ENCODE measurements around the gene TIFAB. TPM values are rescaled to one million over a fixed set of nuclear protein-coding genes. Genes with fewer than 3 reads are reported as not detected.

The TIFAB gene
- total and polyA plus RNA-seq, 8 donors, result 0.08 TPM; not detected in 7

DNA sequence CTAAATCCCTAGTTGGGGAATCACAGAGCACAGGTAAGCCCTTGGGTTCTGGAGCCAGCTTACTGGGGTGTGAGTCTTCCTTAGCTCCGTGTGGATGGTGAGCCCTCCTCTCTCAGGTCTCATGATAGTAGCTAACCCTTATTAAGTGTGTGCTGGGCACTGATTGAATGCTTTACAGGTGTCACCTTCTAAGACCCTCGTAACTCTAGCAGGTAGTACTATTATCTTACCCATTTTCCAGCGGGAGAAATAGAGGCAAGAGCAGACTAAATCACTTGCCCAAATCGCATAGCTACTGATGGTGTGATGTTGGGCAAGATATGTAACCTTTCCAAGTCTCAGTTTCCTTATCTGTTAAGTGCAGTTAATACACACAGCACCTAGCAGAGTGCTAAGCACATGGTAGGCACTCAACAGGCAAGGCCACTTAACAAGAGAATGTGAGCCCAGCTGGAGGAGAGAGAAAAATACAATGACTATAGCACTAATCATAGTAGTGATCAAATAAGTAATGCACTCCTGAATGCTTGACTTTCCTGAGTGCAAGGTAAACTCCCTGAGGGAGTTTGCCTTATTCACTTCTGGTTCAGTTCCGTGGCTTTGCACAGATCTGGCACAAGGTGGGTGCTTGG lies 4.7 kb downstream of the TIFAB start, which contains the start of gene DCANP1:
Gene DCANP1 (minus strand): TSS at position 51 of the 632 bp plus-strand sequence. CDS start 240 bp downstream, outside the sequence.
- H3K4me1 ChIP-seq, result peaks cover 0 to 13% (median 8%) of the 10 kb centered on the region in 4 donors
- DNase-seq, result no peak
- intact Hi-C loops (cut with DNase I; ENCODE audit: low total_unique reads), result no loop called here
- no peak within 1 kb of the TSS for H3K27ac ChIP-seq
- peaks cover 0 to 15% (median 0%) of the 10 kb centered on the region in 3 donors for H3K27me3 ChIP-seq
- no peak within 1 kb of the TSS for H3K4me3 ChIP-seq
- TF ChIP-seq EP300 (IDR thresholded peaks at IDR 0.05) (no peak), POLR2A (IDR thresholded peaks at IDR 0.05) (no peak), POLR2AphosphoS5 (IDR thresholded peaks at IDR 0.05) (no peak)
- TF ChIP-seq, protein P1, sequence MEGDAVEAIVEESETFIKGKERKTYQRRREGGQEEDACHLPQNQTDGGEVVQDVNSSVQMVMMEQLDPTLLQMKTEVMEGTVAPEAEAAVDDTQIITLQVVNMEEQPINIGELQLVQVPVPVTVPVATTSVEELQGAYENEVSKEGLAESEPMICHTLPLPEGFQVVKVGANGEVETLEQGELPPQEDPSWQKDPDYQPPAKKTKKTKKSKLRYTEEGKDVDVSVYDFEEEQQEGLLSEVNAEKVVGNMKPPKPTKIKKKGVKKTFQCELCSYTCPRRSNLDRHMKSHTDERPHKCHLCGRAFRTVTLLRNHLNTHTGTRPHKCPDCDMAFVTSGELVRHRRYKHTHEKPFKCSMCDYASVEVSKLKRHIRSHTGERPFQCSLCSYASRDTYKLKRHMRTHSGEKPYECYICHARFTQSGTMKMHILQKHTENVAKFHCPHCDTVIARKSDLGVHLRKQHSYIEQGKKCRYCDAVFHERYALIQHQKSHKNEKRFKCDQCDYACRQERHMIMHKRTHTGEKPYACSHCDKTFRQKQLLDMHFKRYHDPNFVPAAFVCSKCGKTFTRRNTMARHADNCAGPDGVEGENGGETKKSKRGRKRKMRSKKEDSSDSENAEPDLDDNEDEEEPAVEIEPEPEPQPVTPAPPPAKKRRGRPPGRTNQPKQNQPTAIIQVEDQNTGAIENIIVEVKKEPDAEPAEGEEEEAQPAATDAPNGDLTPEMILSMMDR (IDR thresholded peaks at IDR 0.05), result no peak
- H3K36me3 ChIP-seq, result no peaks in the 10 kb centered on the region
- H3K9me3 ChIP-seq, result no peaks in the 10 kb centered on the region
- 81 to 90% (median 86%) methylated on average over 5 of the region's 5 CpGs for WGBS, 5 donors

DNA sequence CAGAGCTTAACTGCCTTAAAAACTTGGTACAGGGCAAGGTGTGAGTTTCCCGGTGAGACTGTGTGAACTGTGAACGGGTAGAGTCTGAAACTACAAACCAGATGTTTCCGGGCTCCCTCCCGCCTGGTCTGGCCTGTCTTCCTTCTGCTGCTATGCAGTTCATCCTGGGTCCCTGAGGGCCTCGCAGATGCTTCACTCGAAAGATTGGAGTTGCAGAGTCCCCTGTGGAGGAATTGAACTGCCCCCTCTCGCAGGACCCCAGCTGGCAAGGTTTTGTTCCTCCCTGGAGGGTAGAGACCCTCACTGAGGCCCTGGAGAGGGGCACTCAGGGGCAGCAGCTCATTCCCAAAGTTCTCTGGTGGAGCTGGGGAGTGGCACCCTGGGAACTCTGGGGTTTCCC lies 5.5 kb downstream of the TIFAB start:
- Histone ChIP-seq H3K4me3 (no peak overlapping the region), H3K36me3 (no peaks in the 10 kb centered on the region), H3K27ac (no peak overlapping the region), H3K9me3 (no peaks in the 10 kb centered on the region), H3K4me1 (peaks cover 0 to 15% (median 8%) of the 10 kb centered on the region in 4 donors), H3K27me3 (peaks cover 0 to 7% (median 0%) of the 10 kb centered on the region in 3 donors)
- 68 to 94% (median 80%) methylated on average over 7 of the region's 7 CpGs for WGBS, 5 donors
- no peak for DNase-seq
- TF ChIP-seq POLR2A (IDR thresholded peaks at IDR 0.05), result no peak
- TF ChIP-seq POLR2AphosphoS5 (IDR thresholded peaks at IDR 0.05), result no peak
- no peak for TF ChIP-seq EP300 (IDR thresholded peaks at IDR 0.05)
- TF ChIP-seq, protein P1 (IDR thresholded peaks at IDR 0.05), result no peak
- intact Hi-C loops (cut with DNase I; ENCODE audit: low total_unique reads), result no loop called here

DNA sequence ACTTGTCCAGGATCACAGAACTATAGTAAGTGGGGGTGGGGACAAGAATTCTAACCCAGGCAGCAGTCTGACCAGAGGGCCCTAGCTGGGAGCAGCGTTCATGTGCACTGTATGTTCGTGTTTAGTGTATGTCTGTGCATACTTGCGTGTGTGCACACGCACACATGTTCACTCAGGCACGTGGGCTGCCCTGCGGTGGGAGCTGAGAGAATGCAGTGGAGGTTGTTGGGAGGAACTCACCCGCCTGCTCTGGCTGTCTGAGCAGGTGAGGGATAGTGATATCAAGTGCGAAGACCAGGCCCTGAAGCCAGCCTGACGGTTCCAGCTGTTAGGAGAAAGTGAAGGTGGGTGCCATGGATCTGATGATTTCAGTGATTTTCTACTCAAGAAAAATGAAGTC lies 5.9 kb downstream of the TIFAB start:
- TF ChIP-seq POLR2A (IDR thresholded peaks at IDR 0.05), result no peak
- no peak for TF ChIP-seq EP300 (IDR thresholded peaks at IDR 0.05)
- TF ChIP-seq, protein P1 (IDR thresholded peaks at IDR 0.05), result no peak
- no peak for TF ChIP-seq POLR2AphosphoS5 (IDR thresholded peaks at IDR 0.05)
- WGBS, 5 donors, result 77 to 97% (median 92%) methylated on average over 9 of the region's 9 CpGs
- peaks cover 0 to 6% (median 0%) of the 10 kb centered on the region in 3 donors for H3K27me3 ChIP-seq
- intact Hi-C loops (cut with DNase I; ENCODE audit: low total_unique reads), result no loop called here
- DNase-seq, result no peak
- H3K9me3 ChIP-seq, result no peaks in the 10 kb centered on the region
- H3K4me3 ChIP-seq, result no peak overlapping the region
- peaks cover 0 to 19% (median 8%) of the 10 kb centered on the region in 4 donors for H3K4me1 ChIP-seq
- no peak overlapping the region for H3K27ac ChIP-seq
- H3K36me3 ChIP-seq, result no peaks in the 10 kb centered on the region

DNA sequence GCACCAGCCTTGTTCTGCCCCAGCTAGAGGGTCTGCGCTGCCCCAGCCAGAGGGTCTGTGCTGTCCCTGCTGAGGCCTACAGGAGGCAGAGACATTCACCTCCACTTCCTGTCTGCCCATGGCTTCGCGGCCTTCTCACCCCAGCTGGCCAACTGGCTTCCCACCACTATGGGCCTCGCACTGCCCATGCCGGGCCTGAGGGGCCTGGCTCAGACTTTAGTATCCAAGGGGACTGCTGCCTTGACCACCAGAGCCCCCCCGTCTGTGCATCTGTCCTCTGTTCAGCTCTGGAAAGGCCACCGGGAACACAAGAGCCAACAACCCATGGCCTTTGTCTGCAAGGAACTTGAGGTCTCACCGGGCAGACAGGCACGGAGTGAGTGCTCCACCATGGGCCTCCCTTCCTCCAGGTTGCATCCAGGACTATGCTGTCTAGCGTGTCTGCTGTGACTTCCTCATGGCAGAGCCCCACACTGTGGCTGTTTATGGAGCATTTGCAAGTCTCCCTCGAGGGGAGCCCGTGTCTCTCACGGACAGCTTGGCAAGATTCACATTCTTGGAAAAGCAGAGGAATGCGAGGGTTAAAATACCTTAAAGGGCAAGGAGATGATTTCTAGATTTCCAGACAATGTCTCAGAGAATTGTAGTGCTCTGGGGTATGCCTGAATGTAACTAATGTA lies 6.7 kb downstream of the TIFAB start:
- TF ChIP-seq EP300 (IDR thresholded peaks at IDR 0.05), result no peak
- TF ChIP-seq, protein P1 (IDR thresholded peaks at IDR 0.05), result no peak
- TF ChIP-seq POLR2AphosphoS5 (IDR thresholded peaks at IDR 0.05), result no peak
- TF ChIP-seq POLR2A (IDR thresholded peaks at IDR 0.05), result no peak
- Histone ChIP-seq H3K27ac (no peak overlapping the region), H3K9me3 (no peaks in the 10 kb centered on the region), H3K4me1 (peaks cover 0 to 21% (median 10%) of the 10 kb centered on the region in 4 donors), H3K36me3 (no peaks in the 10 kb centered on the region), H3K27me3 (no peaks in the 10 kb centered on the region), H3K4me3 (no peak overlapping the region)
- intact Hi-C loops (cut with DNase I; ENCODE audit: low total_unique reads), result no loop called here
- WGBS, 5 donors, result 82 to 95% (median 90%) methylated on average over 10 to 14 of the region's 14 CpGs
- DNase-seq, result no peak

All from stomach (tissue), 9 donors.